ENCODE results near the gene DDX31.
"Not testable (repeated sequence)": the region's sequence is repeated elsewhere in the genome, so short reads cannot be mapped to it uniquely, and the experiment has no call there.

DDX31 gene

GRCh38 chr9:132669698-132670456, at the start of gene DDX31:
DDX31 (minus strand) TSS chr9:132669983; CDS start chr9:132669934, 49 bp downstream.
- peak; percentile 72 for DNase-seq

DNA sequence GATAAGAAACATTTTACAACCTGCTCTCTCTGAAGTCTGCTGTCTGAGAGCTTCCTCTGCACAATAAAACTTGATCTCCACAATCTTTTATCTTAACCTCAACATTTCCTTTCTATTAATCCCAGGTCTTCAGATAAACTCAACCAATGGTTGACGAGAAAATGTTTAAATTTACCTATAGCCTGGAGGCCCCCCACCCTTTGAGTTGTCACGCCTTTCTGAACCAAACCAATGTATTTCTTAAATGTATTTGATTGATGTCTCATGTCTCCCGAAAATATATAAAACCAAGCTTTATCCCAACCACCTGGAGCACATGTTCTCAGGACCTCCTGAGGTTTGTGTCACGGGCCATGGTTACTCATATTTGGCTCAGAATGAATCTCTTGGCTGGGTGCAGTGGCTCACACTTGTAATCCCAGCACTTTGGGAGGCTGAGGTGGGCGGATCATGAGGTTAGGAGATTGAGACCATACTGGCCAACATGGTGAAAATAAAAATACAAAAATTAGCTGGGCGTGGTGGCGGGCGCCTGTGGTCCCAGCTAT, 48.7 kb upstream of the DDX31 start:
- DNase-seq = not testable (repeated sequence)

DNA sequence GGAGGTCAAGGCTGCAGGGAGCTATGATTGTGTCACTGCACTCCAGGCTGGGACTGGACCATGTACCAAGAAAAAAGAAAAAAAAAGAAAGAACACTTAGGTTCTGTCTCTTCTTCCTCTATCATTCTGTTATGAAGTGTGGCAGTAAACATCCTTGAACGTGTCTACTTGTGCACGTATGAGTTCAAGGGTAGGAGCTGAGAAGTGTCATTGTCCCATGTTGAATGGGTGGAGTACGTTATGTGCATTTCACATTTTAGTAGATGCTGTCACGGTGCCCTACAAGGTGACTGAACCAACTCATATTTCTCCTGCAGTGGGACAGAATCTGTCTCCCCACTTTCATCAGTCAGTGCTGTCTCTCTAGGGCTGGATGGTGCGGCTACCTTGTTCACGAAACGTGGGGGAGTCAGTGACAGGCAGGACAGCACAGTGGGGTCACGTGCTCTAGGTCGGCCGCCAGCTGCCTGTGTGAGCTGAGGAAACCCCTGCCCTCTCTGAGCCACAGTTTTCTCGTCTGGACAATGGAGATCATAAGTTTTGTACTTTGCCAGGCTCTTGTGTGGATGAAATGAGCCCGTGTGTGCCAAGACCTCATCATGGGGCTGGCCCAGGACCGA, 47.7 kb upstream of the DDX31 start:
- no peak for DNase-seq

DNA sequence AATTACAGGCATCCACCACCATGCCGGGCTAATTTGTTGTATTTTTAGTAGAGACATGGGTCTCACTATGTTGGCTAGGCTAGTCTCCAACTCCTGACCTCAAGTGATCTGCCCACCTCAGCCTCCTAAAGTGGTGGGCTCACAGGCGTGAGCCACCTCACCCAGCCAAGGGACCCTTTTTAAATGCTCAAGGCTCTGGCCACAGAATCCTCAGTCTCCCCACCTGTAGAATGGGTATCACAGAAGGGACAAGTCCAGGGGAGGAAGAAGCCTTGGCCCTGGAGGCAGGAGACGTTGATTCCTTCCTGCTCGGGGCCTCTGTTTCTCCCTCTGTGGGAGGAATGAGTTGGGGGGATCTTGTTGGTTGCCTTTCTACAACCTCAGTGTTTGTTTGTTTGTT, 46.2 kb upstream of the DDX31 start:
- DNase-seq = no peak

- DNase-seq = no peak
Observed at GRCh38 chr9:132712753-132713152, 43.0 kb upstream of the DDX31 start.

DNA sequence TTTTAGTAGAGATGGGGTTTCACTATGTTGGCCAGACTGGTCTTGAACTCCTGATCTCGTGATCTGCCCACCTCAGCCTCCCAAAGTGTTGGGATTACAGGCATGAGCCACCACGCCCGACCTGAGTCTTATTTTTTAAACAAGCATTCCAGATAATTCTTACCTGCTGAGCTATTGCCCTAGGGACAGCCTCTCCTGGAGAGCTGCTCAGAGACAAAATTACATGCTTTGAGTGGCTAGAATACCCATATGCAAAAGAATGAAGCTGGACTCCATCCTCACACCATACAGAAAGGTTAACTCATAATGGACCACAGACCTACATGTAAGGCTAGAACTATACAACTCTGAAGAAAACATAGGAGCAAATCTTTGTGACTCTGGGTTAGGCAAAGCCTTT, 42.1 kb upstream of the DDX31 start:
- no peak for DNase-seq

DNA sequence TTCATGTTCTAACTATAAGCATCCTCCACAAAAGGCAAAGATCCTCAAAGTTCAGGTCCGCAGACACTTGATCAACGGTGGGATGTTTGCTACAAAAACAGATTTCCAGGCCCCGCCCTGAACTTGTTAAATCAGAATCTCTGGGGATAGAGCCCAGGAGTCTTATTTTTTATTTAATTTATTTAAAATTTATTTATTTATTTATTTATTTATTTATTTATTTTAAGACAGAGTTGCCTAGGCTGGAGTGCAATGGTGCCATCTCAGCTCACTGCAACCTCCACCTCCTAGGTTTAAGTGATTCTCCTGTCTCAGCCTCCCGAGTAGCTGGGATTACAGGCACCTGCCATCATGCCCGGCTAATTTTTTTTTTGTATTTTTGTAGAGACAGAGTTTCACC, 41.4 kb upstream of the DDX31 start:
- not testable (repeated sequence) for DNase-seq

- DNase-seq = no peak
Observed at GRCh38 chr9:132710333-132710732, 40.5 kb upstream of the DDX31 start.

- DNase-seq = no peak
Observed at GRCh38 chr9:132708769-132709430, 39.1 kb upstream of the DDX31 start.

DNA sequence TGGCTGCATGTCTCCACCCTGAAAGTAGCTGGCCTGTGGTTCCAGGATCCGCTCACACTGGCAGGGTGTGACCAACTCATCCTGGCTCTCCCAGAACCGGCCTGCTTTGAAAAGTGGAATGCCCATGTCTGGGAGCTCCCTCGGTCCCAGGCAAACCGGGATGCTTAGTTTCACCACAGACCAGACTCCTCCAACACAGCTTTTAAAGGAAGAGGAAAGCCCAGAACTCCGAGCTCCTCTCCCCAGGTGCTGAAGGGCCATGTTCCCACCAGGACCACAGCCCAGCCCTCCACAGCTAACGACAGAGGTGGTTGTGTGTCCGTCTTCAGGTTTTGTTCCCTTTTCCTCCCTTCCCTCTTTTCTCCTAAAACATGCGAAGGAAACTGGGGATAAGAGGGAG, 38.5 kb upstream of the DDX31 start:
- no peak for DNase-seq

DNA sequence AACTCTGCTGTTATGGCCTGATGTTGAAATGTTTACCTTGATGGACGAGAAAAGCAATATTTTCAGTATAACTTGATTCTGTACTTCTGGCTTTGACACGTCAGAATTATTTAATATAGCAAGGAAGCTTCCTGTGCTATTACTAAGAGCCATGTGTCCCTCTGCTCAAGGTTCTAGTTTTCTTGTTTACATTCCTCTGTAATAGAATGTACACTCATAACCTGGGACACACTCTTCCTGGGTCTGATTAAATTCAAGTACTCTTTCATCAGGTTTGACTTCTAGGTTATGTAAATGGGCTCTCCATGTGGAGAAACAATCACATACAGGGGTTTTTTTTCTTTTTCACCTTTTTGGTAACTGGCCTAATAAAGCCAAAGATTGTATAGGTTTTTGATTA, 33.6 kb upstream of the DDX31 start:
- no peak for DNase-seq

DNA sequence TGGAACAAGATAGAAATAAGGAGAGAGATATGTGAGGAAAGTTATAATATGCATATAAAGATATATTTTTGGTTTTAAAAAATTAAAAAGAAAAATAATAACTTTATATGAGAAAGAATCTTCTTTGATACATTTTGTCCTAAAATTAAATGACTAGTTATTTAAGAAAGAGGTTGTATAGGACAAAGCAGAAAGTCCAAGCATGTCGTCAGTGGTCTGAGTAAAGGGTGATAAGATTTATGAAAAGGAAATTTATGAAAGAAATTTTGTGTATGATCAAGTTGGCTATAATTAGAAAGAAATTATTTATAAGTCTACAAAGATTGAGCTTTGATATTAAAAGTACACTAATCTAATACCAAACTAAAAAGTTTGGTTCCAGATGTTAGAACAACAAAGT, 32.5 kb upstream of the DDX31 start:
- DNase-seq = no peak

- DNase-seq = no peak
Observed at GRCh38 chr9:132699956-132700355, 30.2 kb upstream of the DDX31 start.

DNA sequence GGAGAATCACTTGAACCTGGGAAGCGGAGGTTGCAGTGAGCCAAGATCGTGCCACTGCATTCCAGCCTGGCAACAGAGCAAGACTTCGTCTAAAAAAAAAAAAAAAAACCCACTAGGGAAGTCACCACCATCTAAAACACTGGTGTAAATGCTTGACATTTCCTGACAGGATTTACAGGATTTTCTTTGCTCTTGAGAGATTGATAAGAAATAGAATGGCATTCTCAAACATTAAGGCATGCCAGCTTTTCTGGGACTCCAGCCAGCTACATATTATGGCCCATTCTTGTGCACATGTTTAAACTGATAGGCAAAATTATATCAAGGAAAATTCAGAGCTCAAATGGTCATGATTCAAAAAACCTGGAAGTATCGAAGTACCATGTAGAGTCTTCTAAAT, 29.2 kb upstream of the DDX31 start:
- no peak for DNase-seq

DNA sequence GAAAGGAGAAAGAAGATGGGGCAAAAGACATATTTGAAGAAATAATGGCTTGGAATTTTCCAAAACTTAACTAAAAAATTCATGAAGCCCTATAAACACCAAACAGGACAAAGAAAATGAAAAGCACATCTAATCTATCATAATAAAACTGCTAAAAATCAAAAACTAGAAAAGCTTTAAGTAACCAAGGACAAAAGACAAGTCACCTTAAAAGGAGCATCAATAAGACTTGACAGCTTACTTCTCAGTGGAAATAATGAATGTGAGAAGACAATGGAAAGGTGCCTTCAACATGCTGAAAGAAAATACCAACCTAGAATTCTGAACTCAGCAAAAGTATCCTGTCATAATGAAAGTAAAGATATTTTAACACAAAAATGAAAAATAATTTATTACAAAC, 27.4 kb upstream of the DDX31 start:
- no peak for DNase-seq

- DNase-seq = no peak
Observed at GRCh38 chr9:132694144-132694543, 24.4 kb upstream of the DDX31 start.

DNA sequence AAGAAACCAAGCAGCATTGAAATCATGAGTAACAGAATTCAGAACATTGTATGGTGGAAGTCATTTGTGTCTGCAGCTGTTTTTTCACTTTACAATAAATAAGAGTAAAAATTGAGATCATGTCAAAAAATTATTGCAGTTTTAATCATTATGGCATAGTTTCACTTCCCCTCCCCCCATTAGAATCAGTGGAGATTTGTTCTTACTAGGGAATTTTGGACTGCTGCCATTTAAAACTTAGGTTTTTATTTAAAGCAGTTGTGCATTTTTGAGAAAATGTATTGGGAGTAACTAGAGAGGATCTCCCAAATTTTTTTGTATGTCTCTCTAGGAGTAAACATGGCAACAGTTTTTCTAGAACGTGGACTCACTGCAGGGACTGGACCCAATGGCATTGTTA, 20.9 kb upstream of the DDX31 start:
- no peak for DNase-seq

GRCh38 chr9:132683873-132684272, 14.1 kb upstream of the DDX31 start:
- DNase-seq = no peak

DNA sequence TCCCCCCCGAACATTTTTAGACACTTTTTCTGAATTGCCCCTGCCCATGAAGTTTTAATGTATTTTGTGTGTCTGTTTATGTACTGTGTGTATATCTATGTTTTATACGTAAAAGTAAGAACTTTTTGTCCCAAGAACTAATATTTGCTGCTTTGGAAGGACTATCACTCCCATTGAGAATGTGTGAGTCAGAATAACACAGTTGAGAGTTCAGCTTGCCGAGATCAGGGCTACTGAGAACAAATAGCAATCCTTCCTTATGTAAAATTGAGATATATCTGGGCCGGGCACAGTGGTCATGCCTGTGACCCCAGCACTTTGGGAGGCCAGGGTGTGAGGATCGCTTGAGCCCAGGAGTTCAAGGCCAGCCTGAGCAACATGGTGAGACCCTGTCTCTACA, 11.8 kb upstream of the DDX31 start:
- no peak for DNase-seq

DNA sequence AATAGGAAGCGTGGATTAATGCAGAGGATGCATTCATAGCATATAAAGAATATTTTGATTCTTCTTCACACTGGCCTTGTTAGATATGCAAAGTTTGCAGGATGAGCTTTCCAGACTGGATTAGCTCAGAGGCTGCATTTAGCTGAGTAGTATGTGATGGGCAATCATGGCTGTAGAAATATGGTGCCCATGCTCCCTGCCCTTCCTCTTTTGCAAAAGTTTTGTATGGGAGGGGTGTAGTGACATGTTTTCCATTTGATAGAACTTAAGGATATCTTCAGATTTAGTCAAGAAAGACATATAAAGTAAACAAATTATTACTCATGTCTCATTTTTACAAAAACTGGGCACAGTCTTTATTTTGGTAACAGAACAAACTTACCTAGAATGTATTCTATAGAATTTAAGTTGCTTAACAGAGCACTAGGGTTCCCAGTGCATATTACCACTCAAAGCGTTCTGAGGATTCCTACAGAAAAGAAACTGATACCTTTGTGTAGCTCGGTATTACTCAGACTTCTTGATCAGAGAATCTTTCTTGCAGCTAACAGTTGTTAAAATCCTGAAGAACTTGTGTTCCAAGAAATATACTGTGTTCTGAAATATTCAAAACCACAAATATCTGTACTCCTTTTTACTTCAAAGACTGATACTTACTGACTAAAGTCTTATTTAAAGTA, 10.3 kb upstream of the DDX31 start:
- DNase-seq = no peak

DNA sequence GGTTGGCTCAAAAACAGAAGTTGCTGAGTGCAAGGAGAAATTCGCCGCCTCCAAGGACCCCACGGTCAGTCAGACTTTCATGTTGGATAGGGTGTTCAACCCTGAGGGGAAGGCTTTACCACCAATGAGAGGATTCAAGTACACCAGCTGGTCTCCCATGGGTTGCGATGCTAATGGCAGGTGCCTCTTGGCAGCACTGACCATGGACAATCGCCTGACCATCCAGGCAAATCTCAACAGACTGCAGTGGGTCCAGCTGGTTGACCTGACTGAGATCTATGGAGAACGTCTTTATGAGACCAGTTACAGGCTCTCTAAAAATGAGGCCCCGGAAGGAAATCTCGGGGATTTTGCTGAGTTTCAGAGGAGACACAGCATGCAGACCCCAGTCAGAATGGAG, 8.2 kb upstream of the DDX31 start:
- DNase-seq = no peak

GRCh38 chr9:132674485-132674884, 4.7 kb upstream of the DDX31 start:
- no peak for DNase-seq

GRCh38 chr9:132673355-132673754, 3.6 kb upstream of the DDX31 start:
- DNase-seq = no peak

- no peak for DNase-seq
Observed at GRCh38 chr9:132672413-132672690, 2.6 kb upstream of the DDX31 start.
